HK-2 (cell line): ENCODE results near the gene PELO.
A peak's percentile ranks its signal among the peaks of the same experiment; 100 is the strongest.

Experiments used
- DNase-seq: peaks from one replicate; pipeline ENCODE4 v3.0.0-alpha.2; 2018; ENCODE audit not compliant: unreplicated experiment

Gene PELO

GRCh38 chr5:52829664-52830063, 41.9 kb downstream of the PELO start:
- DNase-seq, result no peak

GRCh38 chr5:52830650-52831049, 42.9 kb downstream of the PELO start:
- no peak for DNase-seq

GRCh38 chr5:52831786-52832511, 44.2 kb downstream of the PELO start:
- no peak for DNase-seq

DNA sequence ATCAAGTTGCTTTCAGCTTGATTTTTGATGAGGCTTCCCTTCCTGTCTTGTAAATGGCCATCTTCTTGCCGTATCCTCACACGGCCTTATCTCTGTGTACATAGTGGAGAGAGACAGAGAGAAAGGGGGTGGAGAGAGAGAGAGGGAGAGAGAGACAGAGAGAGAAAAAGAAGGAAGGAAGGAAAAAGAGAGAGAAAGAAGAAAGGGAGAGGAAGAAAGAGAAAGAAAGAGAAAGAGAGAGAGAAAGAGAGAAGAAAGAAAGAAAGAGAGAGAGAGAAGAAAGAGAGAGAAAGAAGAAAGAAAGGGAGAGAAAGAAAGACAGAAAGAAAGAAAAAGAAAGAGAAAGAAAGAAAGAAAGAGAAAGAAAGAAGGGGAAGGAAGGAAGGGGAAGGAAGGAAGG, 46.6 kb downstream of the PELO start:
- DNase-seq, result no peak

- DNase-seq, result peak; percentile 40
Measured at GRCh38 chr5:52837068-52837467, 49.4 kb downstream of the PELO start.
